ENCODE measurements around the gene MTREX. TPM values are rescaled to one million over a fixed set of nuclear protein-coding genes. Genes with fewer than 3 reads are reported as not detected.

The MTREX gene
- total RNA-seq, 1 donor from 2014 or later: 68.0 TPM

GRCh38 chr5:55392669-55393068, 84.9 kb downstream of the MTREX start:
- H3K4me3 ChIP-seq: no peak overlapping the region
- no peaks in the 10 kb centered on the region for H3K4me1 ChIP-seq
- H3K27me3 ChIP-seq: no peaks in the 10 kb centered on the region
- intact Hi-C loops (cut with DNase I): no loop called here
- H3K36me3 ChIP-seq: peaks cover 0 to 5% of the 10 kb centered on the region in 2 donors
- TF ChIP-seq POLR2A (IDR thresholded peaks at IDR 0.05) (no peak), CTCF (IDR thresholded peaks at IDR 0.05) (no peak), POLR2AphosphoS5 (IDR thresholded peaks at IDR 0.05; ENCODE audit: insufficient read depth in 1 of 2, low read depth in 1 of 2) (no peak)
- H3K9me3 ChIP-seq: no peaks in the 10 kb centered on the region
- no peak for DNase-seq (ENCODE audit: extremely low spot score in 2 of 2)
- H3K27ac ChIP-seq: no peak overlapping the region

GRCh38 chr5:55393501-55394175, 85.8 kb downstream of the MTREX start:
- intact Hi-C loops (cut with DNase I): no loop called here
- no peaks in the 10 kb centered on the region for H3K9me3 ChIP-seq
- no peaks in the 10 kb centered on the region for H3K4me1 ChIP-seq
- no peaks in the 10 kb centered on the region for H3K27me3 ChIP-seq
- H3K4me3 ChIP-seq: no peak overlapping the region
- DNase-seq (ENCODE audit: extremely low spot score in 2 of 2): no peak
- H3K27ac ChIP-seq: no peak overlapping the region
- H3K36me3 ChIP-seq: peaks cover 0 to 5% of the 10 kb centered on the region in 2 donors
- no peak for TF ChIP-seq POLR2AphosphoS5 (IDR thresholded peaks at IDR 0.05; ENCODE audit: insufficient read depth in 1 of 2, low read depth in 1 of 2)
- TF ChIP-seq POLR2A (IDR thresholded peaks at IDR 0.05): no peak
- TF ChIP-seq CTCF (IDR thresholded peaks at IDR 0.05): no peak

- Histone ChIP-seq H3K36me3 (peaks cover 0 to 40% of the 10 kb centered on the region in 2 donors), H3K9me3 (no peaks in the 10 kb centered on the region), H3K4me1 (no peaks in the 10 kb centered on the region), H3K27ac (no peak overlapping the region), H3K4me3 (no peak overlapping the region), H3K27me3 (no peaks in the 10 kb centered on the region)
- intact Hi-C loops (cut with DNase I): no loop called here
- TF ChIP-seq POLR2AphosphoS5 (IDR thresholded peaks at IDR 0.05; ENCODE audit: insufficient read depth in 1 of 2, low read depth in 1 of 2) (no peak), CTCF (IDR thresholded peaks at IDR 0.05) (no peak), POLR2A (IDR thresholded peaks at IDR 0.05) (no peak)
- DNase-seq (ENCODE audit: extremely low spot score in 2 of 2): no peak
These were observed 94.4 kb downstream of the MTREX start for GRCh38 chr5:55402199-55402598.

DNA sequence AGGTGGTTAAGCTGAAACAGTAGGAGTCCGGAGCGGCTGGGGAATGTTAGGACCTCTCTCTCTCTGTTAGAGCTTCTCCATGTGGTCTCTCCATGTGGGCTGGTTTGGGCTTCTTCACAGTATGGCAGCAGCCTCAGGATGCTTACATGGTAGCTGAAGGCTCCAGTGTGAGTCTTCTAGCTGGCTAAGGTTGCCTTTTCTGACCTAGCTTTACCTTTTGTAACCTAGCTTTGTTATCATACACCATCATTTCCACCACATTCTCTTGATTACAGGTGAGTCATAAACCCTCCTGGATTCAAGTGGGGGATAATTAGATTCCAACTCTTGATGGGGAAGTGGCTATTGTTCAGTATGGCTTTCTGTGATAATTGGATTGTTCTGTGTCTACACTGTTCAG, 98.5 kb downstream of the MTREX start:
- DNase-seq (ENCODE audit: extremely low spot score in 2 of 2): no peak
- H3K4me1 ChIP-seq: peaks cover 5% of the 10 kb centered on the region
- H3K27ac ChIP-seq: no peak overlapping the region
- TF ChIP-seq POLR2A (IDR thresholded peaks at IDR 0.05) (no peak), CTCF (IDR thresholded peaks at IDR 0.05) (no peak), POLR2AphosphoS5 (IDR thresholded peaks at IDR 0.05; ENCODE audit: insufficient read depth in 1 of 2, low read depth in 1 of 2) (no peak)
- intact Hi-C loops (cut with DNase I): loop anchor here (5.0 kb wide), 1 partner anchor 286 kb away; no protein-coding TSS in a partner anchor
- no peaks in the 10 kb centered on the region for H3K27me3 ChIP-seq
- H3K4me3 ChIP-seq: no peak overlapping the region
- H3K36me3 ChIP-seq: peaks cover 0 to 27% of the 10 kb centered on the region in 2 donors
- H3K9me3 ChIP-seq: no peaks in the 10 kb centered on the region

DNA sequence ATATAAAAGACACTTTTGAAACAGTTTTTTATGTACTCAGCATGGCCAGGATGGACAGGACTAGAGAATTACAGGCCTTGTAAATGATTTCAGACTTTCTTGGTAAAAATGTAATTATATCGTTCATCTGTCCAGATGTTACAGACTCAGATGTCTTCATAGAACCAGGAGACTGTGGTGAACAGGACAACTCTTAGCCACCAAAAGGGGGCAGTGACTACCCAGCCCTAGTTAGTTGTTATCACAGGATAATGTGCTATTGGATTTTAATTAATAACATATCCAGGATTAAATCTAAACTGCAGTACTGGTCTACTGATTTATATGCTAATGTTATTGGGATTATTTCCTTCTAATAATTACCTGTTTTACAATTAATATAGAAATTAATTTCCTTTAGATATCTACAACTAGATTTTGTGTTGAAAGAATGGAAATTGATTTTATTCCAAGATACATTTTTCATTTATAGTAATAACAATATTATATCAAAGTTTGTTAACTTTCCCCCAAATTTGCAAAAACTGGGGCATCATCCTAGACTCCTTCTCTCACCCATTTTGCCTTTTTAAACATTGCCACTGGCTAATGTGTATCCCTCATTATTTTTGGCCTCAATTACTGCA, 99.4 kb downstream of the MTREX start:
- H3K4me3 ChIP-seq: no peak overlapping the region
- no peak for DNase-seq (ENCODE audit: extremely low spot score in 2 of 2)
- no peaks in the 10 kb centered on the region for H3K9me3 ChIP-seq
- H3K4me1 ChIP-seq: peaks cover 5% of the 10 kb centered on the region
- intact Hi-C loops (cut with DNase I): loop anchor here (5.0 kb wide), 1 partner anchor 285 kb away; no protein-coding TSS in a partner anchor
- H3K27ac ChIP-seq: no peak overlapping the region
- peaks cover 0 to 27% of the 10 kb centered on the region in 2 donors for H3K36me3 ChIP-seq
- H3K27me3 ChIP-seq: no peaks in the 10 kb centered on the region
- TF ChIP-seq POLR2A (IDR thresholded peaks at IDR 0.05) (no peak), CTCF (IDR thresholded peaks at IDR 0.05) (peak in 2 of 3 experiments; percentile 14 to 60)

Data from vagina (tissue), 2 donors.